Gastrocnemius medialis (tissue), 4 donors: ENCODE measurements around the gene OR10K1.

Experiments used
- CTCF ChIP-seq, 5 experiments: fragments of 450-650 bp in 3 of 5; fragments of 200-600 bp in 2 of 5; sonication (generic) in 2 of 5; IDR thresholded peaks in 4 of 5; conservative IDR thresholded peaks in 1 of 5; 1 replicate in 4 of 5; 2 replicates in 1 of 5; pipeline ENCODE4 v1.5.1; 2016 to 2019; ENCODE audit warnings: antibody characterized with exemption in 5 of 5, mild to moderate bottlenecking in 3 of 5, moderate library complexity in 3 of 5
- POLR2A ChIP-seq, 2 donors: fragments of 450-650 bp; IDR thresholded peaks; one replicate each; pipeline ENCODE4 v1.6.1; 2017; ENCODE audit warnings: antibody characterized with exemption in 2 of 2, mild to moderate bottlenecking in 2 of 2, moderate library complexity in 2 of 2

GRCh38 chr1:158425027-158425426, 36.6 kb upstream of the OR10K1 start:
- TF ChIP-seq CTCF (IDR thresholded peaks at IDR 0.05 in 4 of 5, conservative IDR thresholded peaks at IDR 0.05 in 1 of 5) (no peak), POLR2A (IDR thresholded peaks at IDR 0.05) (no peak)
